MV-4-11 (cell line): ENCODE results near the gene FNDC3B.

ENCODE experiments used
- DNase-seq: peaks from one replicate; lab custom pipeline; 2025; lab: John Stamatoyannopoulos, UW

The FNDC3B gene

GRCh38 chr3:172291650-172292049 is 252.3 kb downstream of the FNDC3B start:
- DNase-seq: no peak

- DNase-seq: no peak
These were observed 253.0 kb downstream of the FNDC3B start for GRCh38 chr3:172292422-172292821.

- DNase-seq: no peak
These were observed 253.7 kb downstream of the FNDC3B start for GRCh38 chr3:172293093-172293492.

- DNase-seq: peak; percentile 94
These were observed 254.9 kb downstream of the FNDC3B start for GRCh38 chr3:172294223-172294806.

- no peak for DNase-seq
These were observed 257.0 kb downstream of the FNDC3B start for GRCh38 chr3:172296248-172296974.

GRCh38 chr3:172296975-172297332 is 257.6 kb downstream of the FNDC3B start:
- DNase-seq: no peak

- DNase-seq: no peak
These were observed 258.9 kb downstream of the FNDC3B start for GRCh38 chr3:172298247-172298646.

GRCh38 chr3:172300187-172300586 is 260.8 kb downstream of the FNDC3B start:
- no peak for DNase-seq

- no peak for DNase-seq
These were observed 261.5 kb downstream of the FNDC3B start for GRCh38 chr3:172300862-172301261.

GRCh38 chr3:172302203-172302602 is 262.8 kb downstream of the FNDC3B start:
- DNase-seq: no peak

GRCh38 chr3:172303181-172303580 is 263.8 kb downstream of the FNDC3B start:
- DNase-seq: no peak

GRCh38 chr3:172303941-172304558 is 264.7 kb downstream of the FNDC3B start:
- no peak for DNase-seq

GRCh38 chr3:172305552-172305951 is 266.2 kb downstream of the FNDC3B start:
- no peak for DNase-seq

GRCh38 chr3:172305974-172306373 is 266.6 kb downstream of the FNDC3B start:
- DNase-seq: no peak

- no peak for DNase-seq
These were observed 267.8 kb downstream of the FNDC3B start for GRCh38 chr3:172307141-172307560.

GRCh38 chr3:172309059-172309458 is 269.7 kb downstream of the FNDC3B start:
- no peak for DNase-seq

- peak; percentile 20 for DNase-seq
These were observed 270.5 kb downstream of the FNDC3B start for GRCh38 chr3:172309741-172310427.

GRCh38 chr3:172310428-172310760 is 271.0 kb downstream of the FNDC3B start:
- no peak for DNase-seq

GRCh38 chr3:172311217-172311616 is 271.8 kb downstream of the FNDC3B start:
- DNase-seq: no peak

GRCh38 chr3:172312001-172312400 is 272.6 kb downstream of the FNDC3B start:
- no peak for DNase-seq

- DNase-seq: no peak
These were observed 273.3 kb downstream of the FNDC3B start for GRCh38 chr3:172312711-172313110.

GRCh38 chr3:172313671-172314070 is 274.3 kb downstream of the FNDC3B start:
- DNase-seq: no peak

- no peak for DNase-seq
These were observed 275.3 kb downstream of the FNDC3B start for GRCh38 chr3:172314591-172315160.
